ENCODE results near the gene CFAP99. TPM values are rescaled to one million over a fixed set of nuclear protein-coding genes. Genes with fewer than 3 reads are reported as not detected.

CFAP99 gene
- total and polyA plus RNA-seq, 9 of the 15 experiments (the other 6 are each of a cell fraction or from before 2014, with no cell fraction given): 0.07 to 0.18 (median 0.09) TPM; not detected in 6

DNA sequence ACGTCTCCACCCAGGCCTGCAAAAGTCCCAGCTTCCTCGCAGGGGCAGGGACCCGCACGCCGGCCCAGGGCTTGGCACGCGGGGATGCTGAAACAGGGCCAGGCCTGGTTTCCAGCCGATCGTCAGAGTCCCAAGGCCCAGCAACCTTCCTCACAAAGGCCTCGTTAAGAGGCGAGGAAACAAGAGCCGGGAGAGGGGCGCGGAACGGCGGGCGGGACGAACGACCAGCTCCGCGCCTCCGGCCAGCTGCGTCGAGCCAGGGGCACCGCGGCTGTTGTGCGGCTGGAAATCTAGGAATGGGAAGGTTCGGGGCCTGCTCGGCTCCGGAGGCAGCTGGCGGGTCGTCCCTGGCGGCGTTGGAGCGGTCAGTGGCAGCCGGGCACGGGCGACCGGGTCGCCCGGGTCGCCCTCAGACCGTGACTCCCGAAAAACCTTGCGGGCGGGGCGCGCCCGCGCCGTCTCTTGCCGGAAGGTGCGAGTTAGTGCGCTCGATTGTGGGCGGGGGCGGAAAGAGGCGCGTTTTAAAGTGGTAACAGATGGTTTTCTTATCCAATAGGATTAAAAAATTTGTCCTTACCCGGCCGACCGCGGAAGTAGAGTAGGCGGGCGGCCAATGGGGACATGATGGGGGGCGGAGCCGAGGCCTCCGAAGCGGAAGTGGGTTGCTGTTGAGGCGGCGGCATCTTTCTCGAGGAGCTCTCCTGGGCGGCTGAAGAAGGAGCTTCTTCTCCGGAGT, 49.9 kb downstream of the CFAP99 start, which contains the start of gene RNF4 (continued):
- TF ChIP-seq XRCC4 (IDR thresholded peaks at IDR 0.05; ENCODE audit: extremely low read depth, insufficient read depth, insufficient read length): no peak
- no peak for TF ChIP-seq OTX1 (CRISPR knock-in tag; IDR thresholded peaks at IDR 0.05)
- peak; percentile 71 for TF ChIP-seq HNRNPLL (IDR thresholded peaks at IDR 0.05; ENCODE audit: low read depth, low read length, poor library complexity, severe bottlenecking)
- 0 out of 2 replicates have a peak, but pooled peaks have one; percentile 66 for TF ChIP-seq CTBP1 (IDR thresholded peaks at IDR 0.05; ENCODE audit: borderline replicate concordance)
- no peak for TF ChIP-seq ZNF134 (CRISPR knock-in tag; conservative IDR thresholded peaks at IDR 0.05)
- no peak; the same call in 1 of the 2 replicates for TF ChIP-seq HDAC2 (IDR thresholded peaks at IDR 0.05)
- no peak; the same call in 1 of the 2 replicates for TF ChIP-seq ZC3H4 (CRISPR knock-in tag; IDR thresholded peaks at IDR 0.05; ENCODE audit: borderline replicate concordance)
- TF ChIP-seq, protein P1, sequence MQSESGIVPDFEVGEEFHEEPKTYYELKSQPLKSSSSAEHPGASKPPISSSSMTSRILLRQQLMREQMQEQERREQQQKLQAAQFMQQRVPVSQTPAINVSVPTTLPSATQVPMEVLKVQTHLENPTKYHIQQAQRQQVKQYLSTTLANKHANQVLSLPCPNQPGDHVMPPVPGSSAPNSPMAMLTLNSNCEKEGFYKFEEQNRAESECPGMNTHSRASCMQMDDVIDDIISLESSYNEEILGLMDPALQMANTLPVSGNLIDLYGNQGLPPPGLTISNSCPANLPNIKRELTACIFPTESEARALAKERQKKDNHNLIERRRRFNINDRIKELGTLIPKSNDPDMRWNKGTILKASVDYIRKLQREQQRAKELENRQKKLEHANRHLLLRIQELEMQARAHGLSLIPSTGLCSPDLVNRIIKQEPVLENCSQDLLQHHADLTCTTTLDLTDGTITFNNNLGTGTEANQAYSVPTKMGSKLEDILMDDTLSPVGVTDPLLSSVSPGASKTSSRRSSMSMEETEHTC (IDR thresholded peaks at IDR 0.05): no peak
- TF ChIP-seq, protein P2, sequence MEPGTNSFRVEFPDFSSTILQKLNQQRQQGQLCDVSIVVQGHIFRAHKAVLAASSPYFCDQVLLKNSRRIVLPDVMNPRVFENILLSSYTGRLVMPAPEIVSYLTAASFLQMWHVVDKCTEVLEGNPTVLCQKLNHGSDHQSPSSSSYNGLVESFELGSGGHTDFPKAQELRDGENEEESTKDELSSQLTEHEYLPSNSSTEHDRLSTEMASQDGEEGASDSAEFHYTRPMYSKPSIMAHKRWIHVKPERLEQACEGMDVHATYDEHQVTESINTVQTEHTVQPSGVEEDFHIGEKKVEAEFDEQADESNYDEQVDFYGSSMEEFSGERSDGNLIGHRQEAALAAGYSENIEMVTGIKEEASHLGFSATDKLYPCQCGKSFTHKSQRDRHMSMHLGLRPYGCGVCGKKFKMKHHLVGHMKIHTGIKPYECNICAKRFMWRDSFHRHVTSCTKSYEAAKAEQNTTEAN (CRISPR knock-in tag; IDR thresholded peaks at IDR 0.05): no peak
- no peak for TF ChIP-seq EHMT2 (IDR thresholded peaks at IDR 0.05)
- no peak for TF ChIP-seq FOSL1 (tag; conservative IDR thresholded peaks at IDR 0.05)
- TF ChIP-seq NRF1 (conservative IDR thresholded peaks at IDR 0.05 in 1 of 2, IDR thresholded peaks at IDR 0.05 in 1 of 2): peak; percentile 73 to 75
- no peak for TF ChIP-seq CHCHD3 (CRISPR knock-in tag; IDR thresholded peaks at IDR 0.05)
- no peak for TF ChIP-seq DIDO1 (tag; IDR thresholded peaks at IDR 0.05; ENCODE audit: low read depth)
- TF ChIP-seq TEAD2 (tag; IDR thresholded peaks at IDR 0.05): no peak
- TF ChIP-seq ZNF311 (CRISPR knock-in tag; IDR thresholded peaks at IDR 0.05): no peak
- no peak for TF ChIP-seq NUFIP1 (IDR thresholded peaks at IDR 0.05; ENCODE audit: partially characterized antibody)
- no peak for TF ChIP-seq ZNF57 (CRISPR knock-in tag; IDR thresholded peaks at IDR 0.05)
- peak in 1 of 2 experiments; percentile 87; a peak in 3 of 4 replicates for TF ChIP-seq MAZ (CRISPR knock-in tag; conservative IDR thresholded peaks at IDR 0.05 in 1 of 2, IDR thresholded peaks at IDR 0.05 in 1 of 2)
- no peak for TF ChIP-seq GTF2A2 (tag; IDR thresholded peaks at IDR 0.05)
- TF ChIP-seq ZNF444 (CRISPR knock-in tag; IDR thresholded peaks at IDR 0.05): no peak
- TF ChIP-seq, protein P3, sequence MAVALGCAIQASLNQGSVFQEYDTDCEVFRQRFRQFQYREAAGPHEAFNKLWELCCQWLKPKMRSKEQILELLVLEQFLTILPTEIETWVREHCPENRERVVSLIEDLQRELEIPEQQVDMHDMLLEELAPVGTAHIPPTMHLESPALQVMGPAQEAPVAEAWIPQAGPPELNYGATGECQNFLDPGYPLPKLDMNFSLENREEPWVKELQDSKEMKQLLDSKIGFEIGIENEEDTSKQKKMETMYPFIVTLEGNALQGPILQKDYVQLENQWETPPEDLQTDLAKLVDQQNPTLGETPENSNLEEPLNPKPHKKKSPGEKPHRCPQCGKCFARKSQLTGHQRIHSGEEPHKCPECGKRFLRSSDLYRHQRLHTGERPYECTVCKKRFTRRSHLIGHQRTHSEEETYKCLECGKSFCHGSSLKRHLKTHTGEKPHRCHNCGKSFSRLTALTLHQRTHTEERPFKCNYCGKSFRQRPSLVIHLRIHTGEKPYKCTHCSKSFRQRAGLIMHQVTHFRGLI (CRISPR knock-in tag; IDR thresholded peaks at IDR 0.05): no peak
- TF ChIP-seq, protein P4, sequence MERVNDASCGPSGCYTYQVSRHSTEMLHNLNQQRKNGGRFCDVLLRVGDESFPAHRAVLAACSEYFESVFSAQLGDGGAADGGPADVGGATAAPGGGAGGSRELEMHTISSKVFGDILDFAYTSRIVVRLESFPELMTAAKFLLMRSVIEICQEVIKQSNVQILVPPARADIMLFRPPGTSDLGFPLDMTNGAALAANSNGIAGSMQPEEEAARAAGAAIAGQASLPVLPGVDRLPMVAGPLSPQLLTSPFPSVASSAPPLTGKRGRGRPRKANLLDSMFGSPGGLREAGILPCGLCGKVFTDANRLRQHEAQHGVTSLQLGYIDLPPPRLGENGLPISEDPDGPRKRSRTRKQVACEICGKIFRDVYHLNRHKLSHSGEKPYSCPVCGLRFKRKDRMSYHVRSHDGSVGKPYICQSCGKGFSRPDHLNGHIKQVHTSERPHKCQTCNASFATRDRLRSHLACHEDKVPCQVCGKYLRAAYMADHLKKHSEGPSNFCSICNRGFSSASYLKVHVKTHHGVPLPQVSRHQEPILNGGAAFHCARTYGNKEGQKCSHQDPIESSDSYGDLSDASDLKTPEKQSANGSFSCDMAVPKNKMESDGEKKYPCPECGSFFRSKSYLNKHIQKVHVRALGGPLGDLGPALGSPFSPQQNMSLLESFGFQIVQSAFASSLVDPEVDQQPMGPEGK (CRISPR knock-in tag; IDR thresholded peaks at IDR 0.05; ENCODE audit: borderline replicate concordance): no peak

All from K562 (cell line).